H9 (cell line): ENCODE results near the gene STXBP6. TPM values are rescaled to one million over a fixed set of nuclear protein-coding genes. Genes with fewer than 3 reads are reported as not detected.

Experiments used
- DNase-seq: peaks from one replicate; pipeline ENCODE4 v3.0.0-alpha.2; 2017
- H2AFZ ChIP-seq: one replicate; pipeline ENCODE4 v1.6.1; 2013; ENCODE audit warnings: mild to moderate bottlenecking, low read length, control low read depth, moderate library complexity
- H2AK5ac ChIP-seq: 2 replicates; pipeline ENCODE4 v1.6.1; 2013; ENCODE audit warnings: low read length, control low read depth, mixed read lengths; ENCODE audit not compliant: insufficient read length
- H2BK120ac ChIP-seq: one replicate; pipeline ENCODE4 v1.6.1; 2013; ENCODE audit warnings: low read depth, mild to moderate bottlenecking, low read length, control low read depth, inconsistent platforms; ENCODE audit not compliant: poor library complexity, severe bottlenecking
- H2BK12ac ChIP-seq: 2 replicates; pipeline ENCODE4 v1.6.1; 2013; ENCODE audit warnings: low read length, control low read depth, mixed read lengths, low read depth; ENCODE audit not compliant: insufficient read length
- H2BK15ac ChIP-seq: 2 replicates; pipeline ENCODE4 v1.6.1; 2013; ENCODE audit warnings: low read depth, low read length, control low read depth
- H2BK20ac ChIP-seq: one replicate; pipeline ENCODE4 v1.6.1; 2013; ENCODE audit warnings: low read depth, mild to moderate bottlenecking, low read length, control low read depth, inconsistent platforms; ENCODE audit not compliant: poor library complexity, severe bottlenecking
- H2BK5ac ChIP-seq: 2 replicates; pipeline ENCODE4 v1.6.1; 2013; ENCODE audit warnings: low read length, control low read depth, mixed read lengths; ENCODE audit not compliant: insufficient read length
- H3K14ac ChIP-seq: 2 replicates; pipeline ENCODE4 v1.6.1; 2013; ENCODE audit warnings: low read length, control low read depth; ENCODE audit not compliant: insufficient read depth
- H3K18ac ChIP-seq: 2 replicates; pipeline ENCODE4 v1.6.1; 2013; ENCODE audit warnings: low read depth, mild to moderate bottlenecking, mixed read lengths, low read length, control low read depth; ENCODE audit not compliant: insufficient read length
- H3K23ac ChIP-seq: 2 replicates; pipeline ENCODE4 v1.6.1; 2013; ENCODE audit warnings: low read length, control low read depth, mixed read lengths, low read depth; ENCODE audit not compliant: insufficient read length
- H3K23me2 ChIP-seq: 2 replicates; pipeline ENCODE4 v1.6.1; 2013; ENCODE audit warnings: low read depth, mild to moderate bottlenecking, mixed read lengths, low read length, control low read depth; ENCODE audit not compliant: insufficient read length, poor library complexity, severe bottlenecking
- H3K27ac ChIP-seq: 2 replicates; pipeline ENCODE4 v1.5.1; 2013; ENCODE audit warnings: low read length, control low read depth, mixed read lengths, low read depth; ENCODE audit not compliant: insufficient read length
- H3K27me3 ChIP-seq: 2 replicates; pipeline ENCODE4 v1.6.1; 2013; ENCODE audit warnings: low read length, control low read depth, inconsistent platforms; ENCODE audit not compliant: insufficient read depth
- H3K4ac ChIP-seq: 2 replicates; pipeline ENCODE4 v1.6.1; 2013; ENCODE audit warnings: low read depth, mild to moderate bottlenecking, control low read depth, inconsistent platforms, low read length, moderate library complexity
- H3K4me1 ChIP-seq: 2 replicates; pipeline ENCODE4 v1.6.1; 2013; ENCODE audit warnings: low read length, control low read depth, inconsistent platforms; ENCODE audit not compliant: insufficient read depth
- H3K4me2 ChIP-seq: 2 replicates; pipeline ENCODE4 v1.6.1; 2013; ENCODE audit warnings: low read length, control low read depth, mixed read lengths; ENCODE audit not compliant: insufficient read length, insufficient read depth
- H3K56ac ChIP-seq: 2 replicates; pipeline ENCODE4 v1.6.1; 2013; ENCODE audit warnings: low read depth, mild to moderate bottlenecking, mixed read lengths, low read length, control low read depth; ENCODE audit not compliant: insufficient read length
- H3K79me1 ChIP-seq: 2 replicates; pipeline ENCODE4 v1.6.1; 2013; ENCODE audit warnings: low read depth, mild to moderate bottlenecking, moderate library complexity, low read length, control low read depth, inconsistent platforms; ENCODE audit not compliant: insufficient read depth, poor library complexity, severe bottlenecking
- H3K79me2 ChIP-seq: 2 replicates; pipeline ENCODE4 v1.6.1; 2013; ENCODE audit warnings: low read length, control low read depth, inconsistent platforms; ENCODE audit not compliant: insufficient read depth
- H3K9ac ChIP-seq: 2 replicates; pipeline ENCODE4 v1.6.1; 2013; ENCODE audit warnings: low read length, control low read depth, mixed read lengths; ENCODE audit not compliant: insufficient read length; ENCODE audit errors: extremely low read depth
- H3K9me3 ChIP-seq: one replicate; pipeline ENCODE4 v1.6.1; 2013; ENCODE audit warnings: low read depth, low read length, inconsistent platforms; ENCODE audit not compliant: control insufficient read depth
- H3T11ph ChIP-seq: one replicate; pipeline ENCODE4 v1.6.1; 2013; ENCODE audit warnings: mild to moderate bottlenecking, low read length, control low read depth, inconsistent platforms
- H4K20me1 ChIP-seq: one replicate; pipeline ENCODE4 v1.6.1; 2013; ENCODE audit not compliant: control insufficient read depth, insufficient read length, insufficient read depth
- H4K5ac ChIP-seq: 2 replicates; pipeline ENCODE4 v1.6.1; 2013; ENCODE audit warnings: low read depth, mild to moderate bottlenecking, mixed read lengths, low read length, control low read depth; ENCODE audit not compliant: insufficient read length
- H4K8ac ChIP-seq: replicated peaks from 2 replicates; pipeline ENCODE4 v1.6.1; 2013; ENCODE audit warnings: low read length, control low read depth, mixed read lengths, low read depth; ENCODE audit not compliant: insufficient read length
- H4K91ac ChIP-seq: 2 replicates; pipeline ENCODE4 v1.6.1; 2013; ENCODE audit warnings: low read depth, mild to moderate bottlenecking, moderate library complexity, mixed read lengths, low read length, control low read depth; ENCODE audit not compliant: insufficient read length
- H3K27ac Mint-ChIP-seq, 3 experiments: 2 replicates in 2 of 3; 3 replicates in 1 of 3; pipeline ENCODE4 v1.8.0; 2020 to 2021; ENCODE audit warnings: mixed read lengths in 3 of 3, mild to moderate bottlenecking in 1 of 3, moderate library complexity in 1 of 3
- H3K27me3 Mint-ChIP-seq: 2 replicates; pipeline ENCODE4 v1.8.0; 2021; ENCODE audit warnings: low read depth, mild to moderate bottlenecking, moderate library complexity, mixed read lengths
- H3K36me3 Mint-ChIP-seq, 3 experiments: 2 replicates in 2 of 3; 3 replicates in 1 of 3; pipeline ENCODE4 v1.8.0; 2020 to 2021; ENCODE audit warnings: low read depth in 3 of 3, mixed read lengths in 3 of 3; ENCODE audit not compliant: insufficient read depth in 1 of 3
- H3K4me1 Mint-ChIP-seq, 2 experiments: 2 replicates each; pipeline ENCODE4 v1.8.0; 2020; ENCODE audit warnings: mixed read lengths in 2 of 2
- H3K4me3 Mint-ChIP-seq, 2 experiments: 2 replicates in 1 of 2; 3 replicates in 1 of 2; pipeline ENCODE4 v1.8.0; 2020 to 2021; ENCODE audit warnings: mild to moderate bottlenecking in 2 of 2, mixed read lengths in 2 of 2, moderate library complexity in 1 of 2
- H3K9me3 Mint-ChIP-seq, 2 experiments: 2 replicates in 1 of 2; 3 replicates in 1 of 2; pipeline ENCODE4 v1.8.0; 2020; ENCODE audit warnings: mild to moderate bottlenecking in 2 of 2, mixed read lengths in 2 of 2, moderate library complexity in 1 of 2
- CTCF ChIP-seq: fragments of 200-600 bp; sonication (generic); conservative IDR thresholded peaks from 3 replicates; pipeline ENCODE4 v1.8.0; 2021; ENCODE audit warnings: antibody characterized with exemption, mild to moderate bottlenecking
- WGBS: extraction: QIAGEN DNeasy Blood & Tissue Kit; methylation state at CpG from one replicate; pipeline ENCODE4 v1.1.7; 2013; ENCODE audit warnings: missing lambda C conversion rate, low lambda C conversion rate, mixed read lengths; ENCODE audit not compliant: insufficient read length; ENCODE audit errors: extremely low coverage; 5-methylcytosine and 5-hydroxymethylcytosine counted together
- total RNA-seq: library from RNA; stranded (reverse); gene quantifications from 2 replicates; pipeline ENCODE4 v1.2.1, GENCODE V29; 2021

Gene STXBP6
- total RNA-seq, 1 experiment from 2014 or later, result 3.6 TPM

- Histone ChIP-seq H3T11ph (no peak overlapping the region), H3K4ac (no peak overlapping the region), H4K91ac (no peak overlapping the region), H2AFZ (no peak overlapping the region), H2AK5ac (no peak overlapping the region), H3K4me2 (no peak overlapping the region), H2BK12ac (no peak overlapping the region), H4K20me1 (no peaks in the 10 kb centered on the region), H4K8ac (no peak overlapping the region), H3K23ac (no peak overlapping the region), H2BK120ac (no peak overlapping the region), H3K14ac (no peak overlapping the region), H3K56ac (no peak overlapping the region), H3K27me3 (no peaks in the 10 kb centered on the region), H3K79me2 (no peaks in the 10 kb centered on the region), H3K79me1 (no peaks in the 10 kb centered on the region), H2BK5ac (no peak overlapping the region), H2BK15ac (no peak overlapping the region), H3K23me2 (no peaks in the 10 kb centered on the region), H3K9ac (no peak overlapping the region), H3K18ac (no peak overlapping the region), H3K4me1 (no peaks in the 10 kb centered on the region), H3K27ac (no peak overlapping the region), H2BK20ac (no peak overlapping the region), H4K5ac (no peak overlapping the region), H3K9me3 (no peaks in the 10 kb centered on the region)
- Mint-ChIP-seq H3K9me3 (no peaks in the 10 kb centered on the region), H3K27me3 (no peaks in the 10 kb centered on the region), H3K4me1 (peaks cover 0 to 5% of the 10 kb centered on the region in 2 experiments; a peak in 1 of 4 replicates), H3K36me3 (no peaks in the 10 kb centered on the region), H3K27ac (no peak overlapping the region), H3K4me3 (no peak overlapping the region)
- WGBS, result no CpG with 5 or more reads among the region's 4 CpGs
- DNase-seq, result no peak
- no peak for TF ChIP-seq CTCF
Measured at GRCh38 chr14:25074099-25074685, 24.2 kb upstream of the STXBP6 start.
